ENCODE results near the gene PABPN1.

DNA sequence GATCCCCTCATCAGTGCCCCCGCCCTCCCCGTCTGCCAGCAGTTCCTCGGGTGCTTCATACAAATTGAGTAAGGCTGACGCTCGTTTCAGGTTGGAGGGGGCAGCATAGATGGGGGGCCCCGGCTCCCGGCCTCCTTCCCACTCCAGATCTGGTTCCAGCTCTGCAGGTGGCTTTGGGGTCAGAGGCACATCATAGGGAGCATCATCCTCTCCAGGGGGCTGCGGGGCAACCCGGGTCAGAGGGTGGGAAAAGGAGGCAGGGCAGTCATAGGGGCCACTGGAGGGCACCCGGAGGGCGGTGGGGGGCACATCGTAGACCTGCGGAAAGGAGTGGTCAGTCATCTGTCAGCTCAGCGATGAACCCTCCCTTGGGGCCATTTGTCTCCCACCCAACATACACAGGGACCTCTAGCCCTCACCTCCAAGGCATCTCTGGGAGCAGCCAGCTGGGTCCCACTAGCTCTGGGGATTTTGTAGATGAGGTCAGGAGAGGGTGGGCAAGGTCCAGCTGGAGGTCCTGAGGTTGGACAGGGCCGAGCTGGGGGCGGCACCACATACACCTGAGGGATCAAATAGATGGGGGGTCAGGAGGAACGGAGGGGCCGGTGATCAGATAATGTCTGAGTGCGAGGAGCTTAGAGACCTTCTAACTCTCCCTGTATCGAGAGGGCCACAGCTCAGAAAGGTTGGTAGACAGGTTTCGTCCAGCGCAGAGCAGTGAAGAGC lies 38.6 kb downstream of the PABPN1 start:
- TF ChIP-seq, protein P1, sequence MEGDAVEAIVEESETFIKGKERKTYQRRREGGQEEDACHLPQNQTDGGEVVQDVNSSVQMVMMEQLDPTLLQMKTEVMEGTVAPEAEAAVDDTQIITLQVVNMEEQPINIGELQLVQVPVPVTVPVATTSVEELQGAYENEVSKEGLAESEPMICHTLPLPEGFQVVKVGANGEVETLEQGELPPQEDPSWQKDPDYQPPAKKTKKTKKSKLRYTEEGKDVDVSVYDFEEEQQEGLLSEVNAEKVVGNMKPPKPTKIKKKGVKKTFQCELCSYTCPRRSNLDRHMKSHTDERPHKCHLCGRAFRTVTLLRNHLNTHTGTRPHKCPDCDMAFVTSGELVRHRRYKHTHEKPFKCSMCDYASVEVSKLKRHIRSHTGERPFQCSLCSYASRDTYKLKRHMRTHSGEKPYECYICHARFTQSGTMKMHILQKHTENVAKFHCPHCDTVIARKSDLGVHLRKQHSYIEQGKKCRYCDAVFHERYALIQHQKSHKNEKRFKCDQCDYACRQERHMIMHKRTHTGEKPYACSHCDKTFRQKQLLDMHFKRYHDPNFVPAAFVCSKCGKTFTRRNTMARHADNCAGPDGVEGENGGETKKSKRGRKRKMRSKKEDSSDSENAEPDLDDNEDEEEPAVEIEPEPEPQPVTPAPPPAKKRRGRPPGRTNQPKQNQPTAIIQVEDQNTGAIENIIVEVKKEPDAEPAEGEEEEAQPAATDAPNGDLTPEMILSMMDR (IDR thresholded peaks at IDR 0.05), result no peak
- TF ChIP-seq POLR2A (IDR thresholded peaks at IDR 0.05), result no peak

Measured in heart left ventricle (tissue), 13 donors.